Glutamatergic neuron (in vitro differentiated cells): ENCODE measurements around the gene FBXL17. TPM values are rescaled to one million over a fixed set of nuclear protein-coding genes. Genes with fewer than 3 reads are reported as not detected.

ENCODE experiments used
- DNase-seq: peaks from one replicate; pipeline ENCODE4 v3.0.0; 2022
- H3K27ac Mint-ChIP-seq: one replicate; pipeline ENCODE4 v1.8.0; 2020; ENCODE audit warnings: mild to moderate bottlenecking, mixed read lengths, inconsistent platforms; ENCODE audit not compliant: unreplicated experiment
- H3K27me3 Mint-ChIP-seq: one replicate; pipeline ENCODE4 v1.8.0; 2020; ENCODE audit warnings: mild to moderate bottlenecking, moderate library complexity, mixed read lengths, inconsistent platforms; ENCODE audit not compliant: unreplicated experiment
- H3K36me3 Mint-ChIP-seq: one replicate; pipeline ENCODE4 v1.8.0; 2020; ENCODE audit warnings: mild to moderate bottlenecking, mixed read lengths, inconsistent platforms; ENCODE audit not compliant: unreplicated experiment
- H3K4me1 Mint-ChIP-seq: one replicate; pipeline ENCODE4 v1.8.0; 2020; ENCODE audit warnings: mild to moderate bottlenecking, low read depth, mixed read lengths, inconsistent platforms; ENCODE audit not compliant: unreplicated experiment
- H3K4me3 Mint-ChIP-seq: one replicate; pipeline ENCODE4 v1.8.0; 2020; ENCODE audit warnings: mild to moderate bottlenecking, mixed read lengths, inconsistent platforms; ENCODE audit not compliant: unreplicated experiment
- H3K9me3 Mint-ChIP-seq: one replicate; pipeline ENCODE4 v1.8.0; 2020; ENCODE audit warnings: mild to moderate bottlenecking, moderate library complexity, mixed read lengths, inconsistent platforms; ENCODE audit not compliant: unreplicated experiment
- CTCF ChIP-seq: fragments of 200-600 bp; sonication (generic); IDR thresholded peaks from one replicate; pipeline ENCODE4 v1.5.0; 2021; ENCODE audit not compliant: partially characterized antibody, unreplicated experiment
- total RNA-seq: library from RNA; stranded (reverse); fragmentation: NEBNext Ultra II Directional; extraction: Animal tissue kit (Norgen Biotek cat#: 25700); gene quantifications from one replicate; pipeline ENCODE4 v1.2.1, GENCODE V29; 2021; ENCODE audit not compliant: unreplicated experiment

The FBXL17 gene
- total RNA-seq, 1 donor from 2014 or later: 20.3 TPM

- Mint-ChIP-seq H3K36me3 (peaks cover 2% of the 10 kb centered on the region), H3K4me3 (no peak overlapping the region), H3K4me1 (peaks cover 3% of the 10 kb centered on the region), H3K27me3 (no peaks in the 10 kb centered on the region), H3K9me3 (no peaks in the 10 kb centered on the region), H3K27ac (peak overlapping the region; percentile 8)
- no peak for TF ChIP-seq CTCF
- no peak for DNase-seq
These were observed 303.0 kb downstream of the FBXL17 start for GRCh38 chr5:108078882-108079281.

- peaks cover 3% of the 10 kb centered on the region for H3K4me1 Mint-ChIP-seq
- H3K27ac Mint-ChIP-seq: peak overlapping the region; percentile 8
- no peaks in the 10 kb centered on the region for H3K27me3 Mint-ChIP-seq
- no peak for TF ChIP-seq CTCF
- H3K4me3 Mint-ChIP-seq: no peak overlapping the region
- no peaks in the 10 kb centered on the region for H3K9me3 Mint-ChIP-seq
- DNase-seq: no peak
- H3K36me3 Mint-ChIP-seq: peaks cover 7% of the 10 kb centered on the region
These were observed 303.6 kb downstream of the FBXL17 start for GRCh38 chr5:108078345-108078744.

DNA sequence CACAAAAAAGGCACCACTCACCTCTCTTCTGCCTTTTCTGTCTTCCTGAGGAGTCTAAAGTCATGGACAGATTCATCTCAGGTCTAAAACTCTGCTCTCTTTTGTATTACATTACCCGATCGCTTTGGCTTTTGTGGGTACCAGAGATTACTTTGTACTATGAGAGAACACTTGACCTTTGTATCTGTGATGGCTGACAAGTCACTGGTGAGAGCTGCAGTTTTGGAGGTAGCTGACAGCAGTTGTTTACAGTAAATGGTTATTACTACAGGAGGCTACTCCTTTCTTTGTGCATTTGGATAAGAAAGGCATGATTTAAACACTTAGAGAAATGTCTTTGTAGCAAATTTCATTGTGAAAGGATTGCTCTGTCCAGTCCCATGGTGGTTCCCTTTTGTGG, 307.3 kb downstream of the FBXL17 start:
- no peak for TF ChIP-seq CTCF
- Mint-ChIP-seq H3K27ac (no peak overlapping the region), H3K9me3 (no peaks in the 10 kb centered on the region), H3K4me3 (no peak overlapping the region), H3K27me3 (no peaks in the 10 kb centered on the region), H3K36me3 (peaks cover 7% of the 10 kb centered on the region), H3K4me1 (peaks cover 3% of the 10 kb centered on the region)
- no peak for DNase-seq

DNA sequence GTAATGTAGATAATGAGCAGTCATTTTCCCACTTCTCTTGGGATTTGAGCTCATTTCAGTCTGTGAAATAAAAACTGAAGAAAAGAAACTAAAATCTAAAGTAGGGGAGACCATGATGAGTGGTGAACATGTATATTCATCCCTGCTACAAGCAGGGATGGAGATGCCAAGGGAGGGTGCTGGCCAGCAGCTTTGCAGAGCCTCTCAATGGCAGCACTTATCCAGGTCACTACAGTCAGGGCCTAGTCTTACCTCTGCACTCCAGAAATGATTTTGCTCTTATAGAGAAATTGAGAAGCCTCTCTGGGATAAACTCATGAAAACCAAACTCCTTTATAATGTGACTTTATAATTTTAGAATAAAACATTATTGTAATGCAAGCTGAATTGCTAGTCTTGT, 317.6 kb downstream of the FBXL17 start:
- DNase-seq: no peak
- no peak for TF ChIP-seq CTCF
- Mint-ChIP-seq H3K4me1 (peaks cover 2% of the 10 kb centered on the region), H3K27ac (no peak overlapping the region), H3K27me3 (no peaks in the 10 kb centered on the region), H3K9me3 (no peaks in the 10 kb centered on the region), H3K4me3 (no peak overlapping the region), H3K36me3 (no peaks in the 10 kb centered on the region)

DNA sequence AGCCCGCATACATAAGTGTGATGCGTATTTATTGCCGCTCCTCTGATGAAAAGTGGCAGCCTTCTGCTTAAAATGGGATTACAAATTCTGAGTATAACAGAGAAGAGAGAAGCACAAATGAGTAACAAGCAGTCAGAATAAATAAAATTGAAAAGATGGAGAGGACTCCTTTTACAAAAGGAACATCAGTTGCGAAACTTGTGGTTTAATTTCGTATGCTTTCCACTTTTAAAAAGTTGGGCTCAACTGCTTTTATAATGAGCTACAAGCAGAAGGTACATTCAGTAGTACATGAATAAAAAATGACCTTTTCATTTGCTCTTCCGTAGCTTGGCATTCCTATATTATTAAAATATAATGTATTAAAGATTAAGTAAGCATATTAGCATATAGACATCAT, 320.0 kb downstream of the FBXL17 start:
- Mint-ChIP-seq H3K27ac (no peak overlapping the region), H3K4me3 (no peak overlapping the region), H3K36me3 (no peaks in the 10 kb centered on the region), H3K27me3 (no peaks in the 10 kb centered on the region), H3K9me3 (no peaks in the 10 kb centered on the region), H3K4me1 (peaks cover 2% of the 10 kb centered on the region)
- no peak for DNase-seq
- no peak for TF ChIP-seq CTCF
